ENCODE measurements around the gene ASAP3.

ASAP3 gene

DNA sequence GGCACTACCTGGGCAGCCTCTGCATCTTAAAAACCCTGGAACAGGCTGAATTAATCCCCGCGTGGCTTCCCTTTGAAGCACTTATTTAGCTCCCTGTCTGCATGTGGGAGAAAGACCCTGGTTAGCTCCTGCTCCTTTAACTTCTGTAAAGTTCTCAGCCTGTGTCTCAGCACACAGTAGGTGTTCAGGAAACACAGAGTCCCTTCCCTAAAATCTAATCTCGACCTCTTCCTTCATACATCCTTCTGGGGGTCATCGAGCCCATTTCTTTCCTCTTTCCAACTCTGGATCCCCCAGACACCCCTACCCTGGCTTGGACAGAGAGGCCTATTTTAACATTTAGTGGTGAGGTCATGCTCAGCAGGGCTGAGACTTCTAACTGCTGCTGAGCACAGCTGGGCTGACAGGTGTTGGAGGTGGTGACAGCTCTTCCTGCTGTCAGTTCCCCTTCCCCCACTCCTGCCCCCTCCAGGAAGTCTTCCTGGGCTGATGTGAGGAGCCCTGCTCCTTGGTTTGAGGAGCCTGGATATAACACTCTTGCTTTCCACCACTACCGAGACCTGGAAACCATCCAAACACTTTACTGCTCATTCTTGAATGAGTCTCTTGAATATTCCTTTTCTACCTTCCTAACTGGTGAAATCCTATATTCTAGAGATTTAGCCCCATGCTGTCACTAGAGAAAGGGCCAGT, 41.7 kb upstream of the ASAP3 start:
- Histone ChIP-seq H3K4me2 (ENCODE audit: low read length, poor library complexity, severe bottlenecking) (no peak overlapping the region), H3K18ac (ENCODE audit: low read depth in 1 of 2, low read length in 2 of 2) (no peak overlapping the region), H2AK5ac (ENCODE audit: low read length, severe bottlenecking) (no peak overlapping the region), H2AFZ (ENCODE audit: low read depth, low read length) (no peak overlapping the region), H3K4ac (ENCODE audit: low read depth in 1 of 2, low read length in 2 of 2) (no peak overlapping the region), H4K8ac (ENCODE audit: low read length) (no peak overlapping the region), H3K9ac (ENCODE audit: low read length) (no peak overlapping the region), H3K4me1 (ENCODE audit: control insufficient read depth, insufficient read depth, low read depth, low read length) (peaks cover 12% of the 10 kb centered on the region), H2BK12ac (ENCODE audit: low read length in 2 of 2) (no peak overlapping the region), H3K36me3 (ENCODE audit: control insufficient read depth in 1 of 2, insufficient read depth in 2 of 2, low read depth in 1 of 2, low read length in 2 of 2) (peaks cover 0 to 4% of the 10 kb centered on the region in 2 experiments), H3K9me3 (ENCODE audit: control insufficient read depth, low read length) (no peaks in the 10 kb centered on the region), H4K91ac (ENCODE audit: low read length) (no peak overlapping the region), H3K27ac (ENCODE audit: low read length, poor library complexity, severe bottlenecking) (no peak overlapping the region), H3K23ac (ENCODE audit: low read length in 2 of 2) (no peak overlapping the region), H3K27me3 (ENCODE audit: control insufficient read depth in 1 of 2, insufficient read depth in 1 of 2, low read length in 2 of 2) (peaks cover 6 to 10% of the 10 kb centered on the region in 2 experiments), H2BK15ac (ENCODE audit: low read depth, poor library complexity, severe bottlenecking) (no peak overlapping the region), H2BK5ac (ENCODE audit: low read depth, low read length, poor library complexity, severe bottlenecking) (no peak overlapping the region), H3K79me1 (replicated peaks; ENCODE audit: low read length, poor library complexity, severe bottlenecking) (peaks cover 5% of the 10 kb centered on the region), H3K14ac (ENCODE audit: low read length in 2 of 2) (no peak overlapping the region), H3K4me3 (ENCODE audit: insufficient read depth in 1 of 2, low read depth in 1 of 2, low read length in 2 of 2) (no peak overlapping the region), H2BK120ac (ENCODE audit: low read depth, low read length) (no peak overlapping the region)
- DNase-seq: no peak
- WGBS: 89% methylated on average over 4 of the region's 5 CpGs

DNA sequence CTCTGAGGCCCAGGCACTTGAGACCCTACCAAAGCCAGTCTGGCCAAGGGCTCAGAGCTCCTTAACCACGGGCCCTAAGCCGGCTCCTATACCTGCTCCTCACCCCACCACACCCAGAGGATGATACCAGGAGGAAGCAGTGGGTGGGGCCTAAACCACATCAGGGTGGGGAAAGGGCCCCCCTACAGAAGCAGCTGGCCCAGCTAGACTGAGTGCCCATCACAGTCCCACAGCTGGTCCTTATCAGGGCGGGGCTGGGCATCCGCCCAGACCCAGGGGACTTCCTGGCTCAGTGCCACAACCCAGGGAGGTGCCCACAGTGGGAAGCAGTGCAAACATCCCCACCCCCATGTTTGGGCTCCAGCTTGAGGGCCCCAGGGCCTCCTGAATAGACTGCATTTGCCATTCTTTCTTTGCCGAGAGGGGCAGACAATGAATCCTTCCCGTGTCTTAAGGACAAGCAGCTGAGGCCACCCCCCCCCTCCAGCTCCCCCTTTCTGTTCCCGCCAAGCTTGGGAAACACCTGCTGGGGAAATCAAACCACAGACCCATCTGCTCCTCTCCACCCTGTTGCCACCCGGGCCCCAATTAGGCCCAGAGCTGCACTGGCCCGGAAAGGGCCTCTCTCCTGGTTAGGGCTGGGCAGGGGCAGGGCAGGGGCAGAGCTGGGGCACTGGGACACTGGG, 40.9 kb upstream of the ASAP3 start:
- no peak for DNase-seq
- no peak overlapping the region for H4K91ac ChIP-seq (ENCODE audit: low read length)
- H3K36me3 ChIP-seq (ENCODE audit: control insufficient read depth in 1 of 2, insufficient read depth in 2 of 2, low read depth in 1 of 2, low read length in 2 of 2): peaks cover 0 to 4% of the 10 kb centered on the region in 2 experiments
- peaks cover 1 to 3% of the 10 kb centered on the region in 2 experiments for H3K27me3 ChIP-seq (ENCODE audit: control insufficient read depth in 1 of 2, insufficient read depth in 1 of 2, low read length in 2 of 2)
- WGBS: 71% methylated on average over 8 of the region's 9 CpGs
- peak overlapping the region; percentile 45 for H2BK15ac ChIP-seq (ENCODE audit: low read depth, poor library complexity, severe bottlenecking)
- H3K4me3 ChIP-seq (ENCODE audit: insufficient read depth in 1 of 2, low read depth in 1 of 2, low read length in 2 of 2): no peak overlapping the region
- no peak overlapping the region for H3K14ac ChIP-seq (ENCODE audit: low read length in 2 of 2)
- H3K9ac ChIP-seq (ENCODE audit: low read length): no peak overlapping the region
- H2AK5ac ChIP-seq (ENCODE audit: low read length, severe bottlenecking): no peak overlapping the region
- H2BK12ac ChIP-seq (ENCODE audit: low read length in 2 of 2): no peak overlapping the region
- no peak overlapping the region for H4K8ac ChIP-seq (ENCODE audit: low read length)
- H2AFZ ChIP-seq (ENCODE audit: low read depth, low read length): no peak overlapping the region
- H3K4me2 ChIP-seq (ENCODE audit: low read length, poor library complexity, severe bottlenecking): no peak overlapping the region
- no peak overlapping the region for H3K27ac ChIP-seq (ENCODE audit: low read length, poor library complexity, severe bottlenecking)
- H3K18ac ChIP-seq (ENCODE audit: low read depth in 1 of 2, low read length in 2 of 2): no peak overlapping the region
- H3K4ac ChIP-seq (ENCODE audit: low read depth in 1 of 2, low read length in 2 of 2): no peak overlapping the region
- no peaks in the 10 kb centered on the region for H3K9me3 ChIP-seq (ENCODE audit: control insufficient read depth, low read length)
- H3K4me1 ChIP-seq (ENCODE audit: control insufficient read depth, insufficient read depth, low read depth, low read length): peaks cover 7% of the 10 kb centered on the region
- no peak overlapping the region for H3K23ac ChIP-seq (ENCODE audit: low read length in 2 of 2)
- H2BK120ac ChIP-seq (ENCODE audit: low read depth, low read length): no peak overlapping the region
- H3K79me1 ChIP-seq (replicated peaks; ENCODE audit: low read length, poor library complexity, severe bottlenecking): peaks cover 5% of the 10 kb centered on the region
- no peak overlapping the region for H2BK5ac ChIP-seq (ENCODE audit: low read depth, low read length, poor library complexity, severe bottlenecking)

DNA sequence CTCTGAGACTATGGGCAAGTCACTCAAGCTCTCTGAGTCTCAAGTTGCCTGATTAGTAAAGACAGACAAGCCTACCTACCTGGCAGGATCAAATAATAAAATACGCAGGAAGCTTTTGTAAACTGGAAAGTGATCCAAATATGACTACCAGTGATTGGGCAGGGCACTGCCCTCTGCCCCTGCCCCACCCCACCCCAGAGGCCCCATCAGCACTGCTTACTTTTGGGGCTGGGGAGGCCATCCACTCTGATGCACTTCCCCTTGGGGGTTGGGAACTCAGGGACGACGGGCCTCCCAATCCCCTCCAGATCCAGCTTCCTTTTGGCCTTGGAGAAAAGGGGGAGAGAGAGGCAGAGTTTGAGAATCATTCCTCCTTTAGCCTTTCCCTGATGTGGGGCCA, 40.2 kb upstream of the ASAP3 start:
- no peak for DNase-seq

DNA sequence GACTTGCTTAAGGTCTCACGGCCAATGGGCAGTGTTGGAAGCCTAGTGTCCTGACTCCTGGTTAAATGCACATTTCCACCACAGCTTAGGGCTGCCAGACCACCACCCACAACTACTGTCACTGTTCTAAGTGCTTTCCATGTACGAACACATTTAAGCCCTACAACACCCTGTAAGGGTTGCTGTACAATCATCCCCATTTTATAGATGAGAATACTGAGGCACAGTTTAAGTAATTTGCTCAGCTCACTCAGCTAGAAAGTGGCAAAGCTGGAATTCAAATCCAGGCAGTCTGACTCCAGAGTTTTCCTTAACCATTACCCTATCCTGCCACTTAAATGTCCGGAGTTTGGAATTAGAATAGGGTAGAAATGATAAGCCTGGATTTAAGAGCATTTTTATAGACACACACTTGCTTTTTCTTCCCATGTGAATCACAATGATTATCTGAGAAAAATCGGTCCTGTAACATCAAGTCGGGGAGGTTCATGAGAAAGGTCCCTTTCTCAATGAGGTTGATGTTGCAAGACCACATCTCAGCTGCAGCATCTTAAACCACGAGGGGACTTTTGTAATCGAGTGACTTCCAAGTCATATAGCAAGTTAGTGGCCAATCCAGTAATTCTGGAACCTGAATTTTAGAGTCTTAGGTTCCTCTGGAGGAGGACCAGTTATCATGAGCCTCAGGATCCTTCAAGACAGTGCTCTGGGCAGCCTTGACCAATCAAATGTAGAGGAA, 38.4 kb upstream of the ASAP3 start:
- Histone ChIP-seq H3K27ac (ENCODE audit: low read length, poor library complexity, severe bottlenecking) (no peak overlapping the region), H3K79me1 (replicated peaks; ENCODE audit: low read length, poor library complexity, severe bottlenecking) (peaks cover 5% of the 10 kb centered on the region), H3K23ac (ENCODE audit: low read length in 2 of 2) (no peak overlapping the region), H3K4me3 (ENCODE audit: insufficient read depth in 1 of 2, low read depth in 1 of 2, low read length in 2 of 2) (no peak overlapping the region), H2AFZ (ENCODE audit: low read depth, low read length) (no peak overlapping the region), H2BK12ac (ENCODE audit: low read length in 2 of 2) (no peak overlapping the region), H3K4me2 (ENCODE audit: low read length, poor library complexity, severe bottlenecking) (no peak overlapping the region), H3K18ac (ENCODE audit: low read depth in 1 of 2, low read length in 2 of 2) (no peak overlapping the region), H4K91ac (ENCODE audit: low read length) (no peak overlapping the region), H3K9me3 (ENCODE audit: control insufficient read depth, low read length) (no peaks in the 10 kb centered on the region), H2BK120ac (ENCODE audit: low read depth, low read length) (no peak overlapping the region), H2AK5ac (ENCODE audit: low read length, severe bottlenecking) (no peak overlapping the region), H3K4me1 (ENCODE audit: control insufficient read depth, insufficient read depth, low read depth, low read length) (peaks cover 2% of the 10 kb centered on the region), H3K4ac (ENCODE audit: low read depth in 1 of 2, low read length in 2 of 2) (no peak overlapping the region), H3K36me3 (ENCODE audit: control insufficient read depth in 1 of 2, insufficient read depth in 2 of 2, low read depth in 1 of 2, low read length in 2 of 2) (peaks cover 0 to 4% of the 10 kb centered on the region in 2 experiments), H4K8ac (ENCODE audit: low read length) (no peak overlapping the region), H3K9ac (ENCODE audit: low read length) (no peak overlapping the region), H3K27me3 (ENCODE audit: control insufficient read depth in 1 of 2, insufficient read depth in 1 of 2, low read length in 2 of 2) (no peaks in the 10 kb centered on the region), H2BK15ac (ENCODE audit: low read depth, poor library complexity, severe bottlenecking) (no peak overlapping the region), H2BK5ac (ENCODE audit: low read depth, low read length, poor library complexity, severe bottlenecking) (no peak overlapping the region), H3K14ac (ENCODE audit: low read length in 2 of 2) (no peak overlapping the region)
- 95% methylated on average over 6 of the region's 7 CpGs for WGBS
- peak; percentile 76 for DNase-seq

More for the DNA sequence above, 40.2 kb upstream of the ASAP3 start:
- Histone ChIP-seq H3K4me1 (ENCODE audit: control insufficient read depth, insufficient read depth, low read depth, low read length) (peaks cover 5% of the 10 kb centered on the region), H2BK120ac (ENCODE audit: low read depth, low read length) (no peak overlapping the region), H3K4ac (ENCODE audit: low read depth in 1 of 2, low read length in 2 of 2) (no peak overlapping the region), H2BK5ac (ENCODE audit: low read depth, low read length, poor library complexity, severe bottlenecking) (no peak overlapping the region), H3K4me3 (ENCODE audit: insufficient read depth in 1 of 2, low read depth in 1 of 2, low read length in 2 of 2) (no peak overlapping the region), H2AFZ (ENCODE audit: low read depth, low read length) (no peak overlapping the region), H3K36me3 (ENCODE audit: control insufficient read depth in 1 of 2, insufficient read depth in 2 of 2, low read depth in 1 of 2, low read length in 2 of 2) (peaks cover 0 to 4% of the 10 kb centered on the region in 2 experiments), H4K91ac (ENCODE audit: low read length) (no peak overlapping the region), H2AK5ac (ENCODE audit: low read length, severe bottlenecking) (no peak overlapping the region), H3K9me3 (ENCODE audit: control insufficient read depth, low read length) (no peaks in the 10 kb centered on the region), H3K18ac (ENCODE audit: low read depth in 1 of 2, low read length in 2 of 2) (no peak overlapping the region), H3K79me1 (replicated peaks; ENCODE audit: low read length, poor library complexity, severe bottlenecking) (peaks cover 5% of the 10 kb centered on the region), H3K27me3 (ENCODE audit: control insufficient read depth in 1 of 2, insufficient read depth in 1 of 2, low read length in 2 of 2) (no peaks in the 10 kb centered on the region), H3K14ac (ENCODE audit: low read length in 2 of 2) (no peak overlapping the region), H2BK12ac (ENCODE audit: low read length in 2 of 2) (no peak overlapping the region), H3K4me2 (ENCODE audit: low read length, poor library complexity, severe bottlenecking) (no peak overlapping the region), H3K23ac (ENCODE audit: low read length in 2 of 2) (no peak overlapping the region), H2BK15ac (ENCODE audit: low read depth, poor library complexity, severe bottlenecking) (no peak overlapping the region), H3K27ac (ENCODE audit: low read length, poor library complexity, severe bottlenecking) (no peak overlapping the region), H3K9ac (ENCODE audit: low read length) (no peak overlapping the region), H4K8ac (ENCODE audit: low read length) (no peak overlapping the region)
- WGBS: 100% methylated on average over 1 of the region's 3 CpGs

Measured in mesenchymal stem cell (in vitro differentiated cells and primary cell).